ENCODE data around the gene CDC42EP5.
"Not testable (repeated sequence)": the region's sequence is repeated elsewhere in the genome, so short reads cannot be mapped to it uniquely, and the experiment has no call there.

Gene CDC42EP5

DNA sequence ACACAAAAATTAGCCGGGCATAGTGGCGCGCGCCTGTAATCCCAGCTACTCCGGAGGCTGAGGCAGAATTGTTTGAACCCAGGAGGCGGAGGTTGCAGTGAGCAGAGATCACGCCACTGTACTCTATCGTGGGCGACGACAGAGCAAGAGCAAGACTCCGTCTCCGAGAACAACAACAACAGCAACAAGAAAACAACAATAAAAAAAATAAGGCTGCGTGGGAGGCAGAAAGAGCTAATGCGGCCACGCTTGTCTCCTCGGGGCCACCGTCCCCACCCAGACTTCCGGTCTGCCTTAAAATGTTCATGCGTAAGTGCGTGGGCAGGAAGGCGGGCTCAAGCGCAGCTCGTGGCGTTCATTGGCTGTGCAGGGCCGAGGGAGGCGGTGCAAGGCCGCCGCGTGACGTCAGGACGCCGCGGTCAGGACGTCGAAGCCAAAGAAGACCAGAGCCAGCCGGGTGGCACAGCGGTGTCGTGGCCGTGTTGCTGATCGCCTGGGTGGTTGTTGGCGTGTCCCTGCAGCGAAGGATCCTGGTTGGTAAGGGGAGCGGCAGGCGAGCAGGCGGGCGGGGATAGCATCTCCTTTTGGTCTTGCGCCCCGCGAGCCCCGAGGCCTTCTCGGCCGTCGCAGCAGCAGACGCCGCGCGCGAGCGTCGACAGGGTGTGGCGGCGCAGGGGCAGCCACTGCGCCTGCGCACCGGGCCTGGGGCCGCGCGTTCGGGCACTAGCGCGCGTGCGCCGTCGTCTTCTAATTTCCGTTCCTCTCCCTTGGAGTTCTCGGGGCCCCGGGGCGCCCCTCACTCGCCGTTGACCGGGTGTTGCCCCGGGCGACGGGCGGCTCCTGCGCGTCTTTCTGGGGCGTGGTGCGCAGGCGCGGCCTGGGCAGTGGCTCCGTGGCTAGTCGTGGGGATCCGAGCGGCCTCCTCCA lies 24.1 kb downstream of the CDC42EP5 start, which contains the start of gene LENG8:
TSS of gene LENG8 (plus strand) at position 426 of the 927 bp plus-strand sequence. CDS start 2,146 bp downstream, outside the sequence.
- TF ChIP-seq TAF1 (IDR thresholded peaks at IDR 0.05; ENCODE audit: borderline replicate concordance, low read depth, low read length) (peak; percentile 76), POLR2AphosphoS5 (IDR thresholded peaks at IDR 0.05; ENCODE audit: low read depth, low read length) (peak; percentile 94), POLR2A (IDR thresholded peaks at IDR 0.05; ENCODE audit: low read depth, low read length) (peak; percentile 95)

GRCh38 chr19:54448040-54448773 lies 24.9 kb downstream of the CDC42EP5 start:
- TF ChIP-seq POLR2AphosphoS5 (IDR thresholded peaks at IDR 0.05; ENCODE audit: low read depth, low read length): 0 out of 2 replicates have a peak, but pooled peaks have one; percentile 18
- TF ChIP-seq TAF1 (IDR thresholded peaks at IDR 0.05; ENCODE audit: borderline replicate concordance, low read depth, low read length): 0 out of 2 replicates have a peak, but pooled peaks have one; percentile 45
- no peak for TF ChIP-seq POLR2A (IDR thresholded peaks at IDR 0.05; ENCODE audit: low read depth, low read length)
- FAIRE-seq (peak; percentile 58), DNase-seq (ENCODE audit: insufficient read length) (no peak)

More for the DNA sequence above, 24.1 kb downstream of the CDC42EP5 start, which contains the start of gene LENG8:
- DNase-seq (ENCODE audit: insufficient read length) (peak; percentile 92), FAIRE-seq (peak; percentile 98)

- DNase-seq (ENCODE audit: insufficient read length); FAIRE-seq: not testable (repeated sequence)
Measured at GRCh38 chr19:54446349-54446748, 26.7 kb downstream of the CDC42EP5 start.

DNA sequence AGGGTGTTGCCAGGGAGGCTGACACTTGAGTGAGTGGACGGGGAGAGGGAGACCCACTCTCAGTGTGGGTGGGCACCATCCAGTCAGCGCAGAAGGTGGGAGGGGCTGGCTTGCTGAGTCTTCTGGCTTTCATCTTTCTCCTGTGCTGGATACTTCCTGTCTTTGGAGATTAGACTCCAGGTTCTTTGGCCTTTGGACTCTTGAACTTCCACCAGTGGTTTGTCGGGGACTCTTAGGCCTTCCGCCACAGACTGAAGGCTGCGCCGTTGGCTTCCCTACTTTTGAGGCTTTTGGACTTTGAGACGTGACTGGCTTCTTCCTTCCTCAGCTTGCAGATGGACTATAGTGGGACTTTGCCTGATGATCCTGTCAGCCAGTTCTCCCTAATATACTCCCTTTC lies 28.4 kb downstream of the CDC42EP5 start:
- DNase-seq (ENCODE audit: insufficient read length): no peak
- FAIRE-seq: no peak

DNA sequence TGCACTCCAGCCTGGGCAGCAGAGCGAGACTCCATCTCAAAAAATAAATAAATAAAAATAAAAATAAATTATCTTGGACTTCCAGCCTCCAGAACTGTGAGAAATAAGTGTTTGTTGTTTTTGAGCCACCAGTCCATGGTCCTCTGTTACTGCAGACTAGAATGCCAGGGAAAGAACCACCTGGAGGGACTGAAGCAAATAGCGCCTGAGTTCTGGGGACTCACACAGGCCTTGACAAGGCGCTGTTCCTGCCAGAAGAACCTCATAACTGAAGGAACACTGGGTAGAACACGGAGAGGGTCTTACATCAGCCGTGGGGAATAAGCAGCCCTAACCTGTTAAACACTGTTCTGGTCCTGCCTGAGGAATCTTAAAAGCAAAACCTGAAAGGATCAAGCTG lies 32.5 kb downstream of the CDC42EP5 start:
- no peak for TF ChIP-seq POLR2A (IDR thresholded peaks at IDR 0.05; ENCODE audit: low read depth, low read length)
- TF ChIP-seq POLR2AphosphoS5 (IDR thresholded peaks at IDR 0.05; ENCODE audit: low read depth, low read length): no peak
- TF ChIP-seq TAF1 (IDR thresholded peaks at IDR 0.05; ENCODE audit: borderline replicate concordance, low read depth, low read length): no peak
- FAIRE-seq (no peak), DNase-seq (ENCODE audit: insufficient read length) (no peak)

More for the DNA sequence above, 28.4 kb downstream of the CDC42EP5 start:
- TF ChIP-seq POLR2A (IDR thresholded peaks at IDR 0.05; ENCODE audit: low read depth, low read length): no peak
- no peak for TF ChIP-seq TAF1 (IDR thresholded peaks at IDR 0.05; ENCODE audit: borderline replicate concordance, low read depth, low read length)
- TF ChIP-seq POLR2AphosphoS5 (IDR thresholded peaks at IDR 0.05; ENCODE audit: low read depth, low read length): no peak

DNA sequence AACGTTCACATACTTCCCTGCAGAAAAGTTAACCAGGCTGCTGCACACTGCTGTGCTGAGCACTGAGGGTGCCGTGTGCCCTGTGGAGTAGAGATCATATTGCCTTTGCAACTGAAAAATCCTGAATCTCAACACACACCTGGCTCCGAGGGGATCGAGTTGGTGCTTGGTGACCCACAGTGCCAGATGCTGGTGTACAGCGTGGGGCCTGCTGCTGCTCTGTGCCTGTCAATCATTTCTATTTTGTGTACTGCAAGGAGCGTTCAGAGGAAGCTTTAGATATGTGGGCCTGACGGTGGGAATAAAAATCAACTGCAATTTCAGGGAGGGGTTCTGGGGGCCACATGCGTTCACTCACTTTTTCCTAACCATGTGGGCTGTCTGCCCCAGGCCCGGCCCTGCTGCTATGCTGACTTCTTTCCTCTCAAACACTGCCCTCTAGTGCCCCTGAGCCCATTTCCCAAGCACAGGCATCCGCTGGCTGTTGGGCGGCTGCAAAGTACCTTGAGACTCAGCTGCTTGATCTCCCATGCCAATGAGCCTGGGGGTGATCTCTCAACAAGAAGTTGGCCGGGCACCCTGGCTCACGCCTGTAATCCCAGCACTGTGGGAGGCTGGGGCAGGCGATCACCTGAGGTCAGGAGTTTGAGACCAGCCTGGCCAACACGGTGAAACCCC lies 33.8 kb downstream of the CDC42EP5 start:
- no peak for FAIRE-seq
- no peak for DNase-seq (ENCODE audit: insufficient read length)
- TF ChIP-seq TAF1 (IDR thresholded peaks at IDR 0.05; ENCODE audit: borderline replicate concordance, low read depth, low read length) (no peak), POLR2A (IDR thresholded peaks at IDR 0.05; ENCODE audit: low read depth, low read length) (no peak), POLR2AphosphoS5 (IDR thresholded peaks at IDR 0.05; ENCODE audit: low read depth, low read length) (no peak)

GRCh38 chr19:54436628-54437252 lies 36.4 kb downstream of the CDC42EP5 start:
- DNase-seq (ENCODE audit: insufficient read length): no peak
- TF ChIP-seq POLR2A (IDR thresholded peaks at IDR 0.05; ENCODE audit: low read depth, low read length): no peak
- TF ChIP-seq TAF1 (IDR thresholded peaks at IDR 0.05; ENCODE audit: borderline replicate concordance, low read depth, low read length): no peak
- TF ChIP-seq POLR2AphosphoS5 (IDR thresholded peaks at IDR 0.05; ENCODE audit: low read depth, low read length): no peak
- FAIRE-seq: no peak

DNA sequence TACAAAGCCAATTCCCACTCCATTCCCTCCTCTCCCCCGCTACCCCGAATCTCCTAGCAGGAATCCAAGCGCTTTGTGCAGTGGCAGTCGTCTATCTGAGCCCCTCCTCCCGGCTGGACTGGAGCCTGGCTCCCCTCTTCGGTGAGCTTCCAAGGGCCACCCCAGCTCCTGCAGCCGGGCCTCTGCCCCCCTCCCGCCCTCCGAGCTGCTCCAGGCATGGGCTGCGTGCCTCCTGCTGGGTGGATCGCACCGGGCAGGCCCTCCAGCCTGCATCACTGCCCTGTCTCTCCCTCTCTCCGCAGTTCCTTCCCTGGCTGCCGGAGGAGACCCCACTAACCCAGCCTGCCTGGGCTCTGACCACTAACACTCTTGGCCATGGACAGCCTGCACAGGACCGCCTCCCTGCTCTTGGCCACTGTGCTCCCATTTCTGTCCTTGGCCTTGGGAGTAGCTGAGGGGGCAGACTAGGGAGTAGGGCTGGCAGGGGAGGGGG lies 37.0 kb downstream of the CDC42EP5 start:
- TF ChIP-seq TAF1 (IDR thresholded peaks at IDR 0.05; ENCODE audit: borderline replicate concordance, low read depth, low read length): no peak
- no peak for TF ChIP-seq POLR2A (IDR thresholded peaks at IDR 0.05; ENCODE audit: low read depth, low read length)
- TF ChIP-seq POLR2AphosphoS5 (IDR thresholded peaks at IDR 0.05; ENCODE audit: low read depth, low read length): no peak
- DNase-seq (ENCODE audit: insufficient read length): no peak
- no peak for FAIRE-seq

DNA sequence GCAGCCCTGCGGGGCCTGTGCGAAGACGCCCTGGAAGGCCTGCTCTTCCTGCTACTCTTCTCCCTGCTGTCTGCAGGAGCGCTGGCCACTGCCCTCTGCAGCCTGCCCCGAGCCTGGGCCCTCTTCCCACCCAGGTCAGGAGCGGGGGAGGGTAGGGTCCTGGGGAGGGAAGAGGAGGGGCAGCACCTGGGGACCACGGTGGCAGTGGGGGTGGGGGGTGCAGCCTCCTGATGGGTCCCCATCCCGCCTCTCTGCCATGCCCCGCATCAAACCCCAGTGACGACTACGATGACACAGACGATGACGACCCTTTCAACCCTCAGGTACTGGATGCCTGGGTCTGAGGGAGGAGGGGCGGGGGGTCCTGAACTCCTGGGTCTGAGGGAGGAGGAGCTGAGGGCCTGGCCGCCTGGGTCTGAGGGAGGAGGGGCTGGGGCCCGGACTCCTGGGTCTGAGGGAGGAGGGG lies 37.5 kb downstream of the CDC42EP5 start:
- DNase-seq (ENCODE audit: insufficient read length) (no peak), FAIRE-seq (no peak)
- TF ChIP-seq POLR2A (IDR thresholded peaks at IDR 0.05; ENCODE audit: low read depth, low read length) (no peak), TAF1 (IDR thresholded peaks at IDR 0.05; ENCODE audit: borderline replicate concordance, low read depth, low read length) (no peak), POLR2AphosphoS5 (IDR thresholded peaks at IDR 0.05; ENCODE audit: low read depth, low read length) (no peak)

- FAIRE-seq (no peak), DNase-seq (ENCODE audit: insufficient read length) (no peak)
- TF ChIP-seq TAF1 (IDR thresholded peaks at IDR 0.05; ENCODE audit: borderline replicate concordance, low read depth, low read length) (no peak), POLR2AphosphoS5 (IDR thresholded peaks at IDR 0.05; ENCODE audit: low read depth, low read length) (no peak), POLR2A (IDR thresholded peaks at IDR 0.05; ENCODE audit: low read depth, low read length) (no peak)
Measured at GRCh38 chr19:54434873-54435214, 38.3 kb downstream of the CDC42EP5 start.
